ENCODE measurements around the gene NRXN3. TPM values are rescaled to one million over a fixed set of nuclear protein-coding genes. Genes with fewer than 3 reads are reported as not detected.

NRXN3 gene
- total RNA-seq, 4 donors from 2014 or later, result 4.1 to 11.9 (median 5.8) TPM

DNA sequence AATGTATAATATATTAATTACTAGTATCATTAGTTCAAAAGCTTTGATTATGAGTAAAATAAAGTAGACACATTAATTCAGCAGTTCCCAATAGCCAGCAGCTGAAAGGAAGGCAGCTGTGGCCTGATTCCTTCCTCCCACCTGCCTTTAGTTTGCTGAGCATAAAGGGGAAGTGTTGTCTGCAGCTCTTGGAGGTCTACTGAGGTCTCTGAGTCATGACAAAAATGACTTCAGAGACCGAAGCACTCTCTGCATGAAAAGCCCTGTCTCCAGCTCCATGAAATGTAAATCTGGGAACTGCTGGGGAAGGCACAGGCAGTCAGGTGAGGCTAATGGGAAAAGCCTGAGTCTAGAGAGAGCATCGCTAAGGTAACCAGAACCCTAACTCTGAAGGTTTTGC lies 165.4 kb downstream of the NRXN3 start:
- Histone ChIP-seq H3K27me3 (no peaks in the 10 kb centered on the region), H3K4me1 (no peaks in the 10 kb centered on the region), H3K27ac (no peak overlapping the region), H3K9me3 (no peaks in the 10 kb centered on the region), H3K36me3 (no peaks in the 10 kb centered on the region), H3K4me3 (no peak overlapping the region)
- in situ Hi-C loops (cut with MboI; ENCODE audit: low pct_ligation_motif_present in 1 of 4, low pct_unique_long_range_greater_than_20kb in 1 of 4, low sequenced_read_pairs in 3 of 4), result no loop called here
- no peak for TF ChIP-seq POLR2A (IDR thresholded peaks at IDR 0.05)
- TF ChIP-seq CTCF (IDR thresholded peaks at IDR 0.05), result no peak
- TF ChIP-seq POLR2AphosphoS5 (IDR thresholded peaks at IDR 0.05), result no peak
- no peak for TF ChIP-seq EP300 (IDR thresholded peaks at IDR 0.05; ENCODE audit: low read depth)
- no peak for DNase-seq
- WGBS, 2 donors (ENCODE audit: low coverage in 1 of 2), result 74 to 88% methylated on average over 1 to 2 of the region's 2 CpGs
- intact Hi-C loops (cut with DNase I; ENCODE audit: low total_unique reads), result no loop called here

- no peaks in the 10 kb centered on the region for H3K4me1 ChIP-seq
- in situ Hi-C loops (cut with MboI; ENCODE audit: low pct_ligation_motif_present in 1 of 4, low pct_unique_long_range_greater_than_20kb in 1 of 4, low sequenced_read_pairs in 3 of 4), result no loop called here
- WGBS, 2 donors (ENCODE audit: low coverage in 1 of 2), result 80% methylated on average over 3 of the region's 3 CpGs; no CpG with 5 or more reads in 1 of the 2 donors
Measured at GRCh38 chr14:78340250-78340649, 170.1 kb downstream of the NRXN3 start.

GRCh38 chr14:78341827-78342389 lies 171.7 kb downstream of the NRXN3 start:
- TF ChIP-seq POLR2A (IDR thresholded peaks at IDR 0.05) (no peak), CTCF (IDR thresholded peaks at IDR 0.05) (no peak), POLR2AphosphoS5 (IDR thresholded peaks at IDR 0.05) (no peak), EP300 (IDR thresholded peaks at IDR 0.05; ENCODE audit: low read depth) (no peak)
- Histone ChIP-seq H3K4me3 (no peak overlapping the region), H3K27me3 (no peaks in the 10 kb centered on the region), H3K27ac (no peak overlapping the region), H3K36me3 (no peaks in the 10 kb centered on the region), H3K4me1 (no peaks in the 10 kb centered on the region), H3K9me3 (no peaks in the 10 kb centered on the region)
- WGBS, 2 donors (ENCODE audit: low coverage in 1 of 2), result 58 to 83% methylated on average over 2 to 3 of the region's 3 CpGs
- no peak for DNase-seq
- intact Hi-C loops (cut with DNase I; ENCODE audit: low total_unique reads) (no loop called here), in situ Hi-C loops (cut with MboI; ENCODE audit: low pct_ligation_motif_present in 1 of 4, low pct_unique_long_range_greater_than_20kb in 1 of 4, low sequenced_read_pairs in 3 of 4) (no loop called here)

More at GRCh38 chr14:78340250-78340649, 170.1 kb downstream of the NRXN3 start:
- H3K9me3 ChIP-seq, result no peaks in the 10 kb centered on the region
- intact Hi-C loops (cut with DNase I; ENCODE audit: low total_unique reads), result no loop called here
- H3K27me3 ChIP-seq, result no peaks in the 10 kb centered on the region
- H3K36me3 ChIP-seq, result no peaks in the 10 kb centered on the region
- TF ChIP-seq POLR2AphosphoS5 (IDR thresholded peaks at IDR 0.05) (no peak), POLR2A (IDR thresholded peaks at IDR 0.05) (no peak), CTCF (IDR thresholded peaks at IDR 0.05) (no peak), EP300 (IDR thresholded peaks at IDR 0.05; ENCODE audit: low read depth) (no peak)
- DNase-seq, result no peak
- H3K4me3 ChIP-seq, result no peak overlapping the region
- H3K27ac ChIP-seq, result no peak overlapping the region

- intact Hi-C loops (cut with DNase I; ENCODE audit: low total_unique reads), result no loop called here
- Histone ChIP-seq H3K4me1 (no peaks in the 10 kb centered on the region), H3K9me3 (no peaks in the 10 kb centered on the region), H3K27me3 (no peaks in the 10 kb centered on the region), H3K4me3 (no peak overlapping the region), H3K27ac (no peak overlapping the region), H3K36me3 (no peaks in the 10 kb centered on the region)
- no peak for TF ChIP-seq POLR2AphosphoS5 (IDR thresholded peaks at IDR 0.05)
- no peak for TF ChIP-seq POLR2A (IDR thresholded peaks at IDR 0.05)
- no peak for TF ChIP-seq EP300 (IDR thresholded peaks at IDR 0.05; ENCODE audit: low read depth)
- no peak for TF ChIP-seq CTCF (IDR thresholded peaks at IDR 0.05)
- in situ Hi-C loops (cut with MboI; ENCODE audit: low pct_ligation_motif_present in 1 of 4, low pct_unique_long_range_greater_than_20kb in 1 of 4, low sequenced_read_pairs in 3 of 4), result no loop called here
- 76 to 100% methylated on average over 1 of the region's 1 CpG for WGBS, 2 donors (ENCODE audit: low coverage in 1 of 2)
- DNase-seq, result no peak
Measured at GRCh38 chr14:78342879-78343278, 172.7 kb downstream of the NRXN3 start.
